AML-193 (cell line): Measurements from ENCODE around the gene C4BPB.

Experiments
- DNase-seq, 2 experiments: peaks; one replicate each; lab custom pipeline; 2025; lab: John Stamatoyannopoulos, UW

The C4BPB gene

GRCh38 chr1:207059881-207060280 lies 28.8 kb upstream of the C4BPB start:
- DNase-seq = no peak

GRCh38 chr1:207060596-207060995 lies 28.1 kb upstream of the C4BPB start:
- no peak for DNase-seq

- no peak for DNase-seq
Measured at GRCh38 chr1:207062058-207062457, 26.6 kb upstream of the C4BPB start.

GRCh38 chr1:207063014-207063413 lies 25.6 kb upstream of the C4BPB start:
- DNase-seq = no peak

GRCh38 chr1:207064561-207064960 lies 24.1 kb upstream of the C4BPB start:
- DNase-seq = no peak

GRCh38 chr1:207067185-207067584 lies 21.5 kb upstream of the C4BPB start:
- DNase-seq = no peak

- DNase-seq = no peak
Measured at GRCh38 chr1:207067665-207068064, 21.0 kb upstream of the C4BPB start.

GRCh38 chr1:207069061-207069460 lies 19.6 kb upstream of the C4BPB start:
- no peak for DNase-seq

- no peak for DNase-seq
Measured at GRCh38 chr1:207069858-207070506, 18.7 kb upstream of the C4BPB start.

GRCh38 chr1:207070811-207071210 lies 17.8 kb upstream of the C4BPB start:
- DNase-seq = peak; percentile 55 to 66

- no peak for DNase-seq
Measured at GRCh38 chr1:207071426-207071825, 17.2 kb upstream of the C4BPB start.

GRCh38 chr1:207072233-207072632 lies 16.4 kb upstream of the C4BPB start:
- no peak for DNase-seq

GRCh38 chr1:207073906-207074820 lies 14.5 kb upstream of the C4BPB start:
- DNase-seq = no peak

- DNase-seq = no peak
Measured at GRCh38 chr1:207076181-207076955, 12.3 kb upstream of the C4BPB start.

- no peak for DNase-seq
Measured at GRCh38 chr1:207077012-207077411, 11.6 kb upstream of the C4BPB start.

- DNase-seq = peak; percentile 81 to 82
Measured at GRCh38 chr1:207077470-207078377, 10.9 kb upstream of the C4BPB start.

- no peak for DNase-seq
Measured at GRCh38 chr1:207078578-207079132, 10.0 kb upstream of the C4BPB start.

- DNase-seq = no peak
Measured at GRCh38 chr1:207079706-207080241, 8.9 kb upstream of the C4BPB start.

GRCh38 chr1:207081088-207081487 lies 7.6 kb upstream of the C4BPB start:
- DNase-seq = no peak

- no peak for DNase-seq
Measured at GRCh38 chr1:207081806-207082205, 6.9 kb upstream of the C4BPB start.

GRCh38 chr1:207084232-207084631 lies 4.4 kb upstream of the C4BPB start:
- no peak for DNase-seq
